Measurements from ENCODE around the gene GPR89B.
"Not testable (repeated sequence)": the region's sequence is repeated elsewhere in the genome, so short reads cannot be mapped to it uniquely, and the experiment has no call there.

DNA sequence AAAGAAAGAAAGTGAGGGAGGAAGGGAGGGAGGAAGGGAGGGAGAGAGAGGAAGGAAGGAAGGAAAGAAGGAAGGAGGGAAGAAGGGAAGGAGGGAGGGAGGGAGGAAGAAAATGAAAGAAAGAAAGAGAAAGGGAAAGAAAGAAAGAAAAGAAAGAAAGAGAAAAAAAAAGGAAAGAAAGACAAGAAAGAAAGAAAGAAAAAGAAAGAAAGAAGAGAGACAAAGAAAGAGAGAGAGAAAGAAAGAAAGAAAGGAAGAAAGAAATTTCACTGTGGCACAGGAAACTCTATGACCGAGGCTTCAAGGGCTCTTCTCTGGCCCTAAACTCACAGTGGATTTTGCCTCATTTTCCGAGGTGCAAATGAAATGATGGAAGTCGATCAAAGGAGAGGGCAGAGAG, 104.0 kb downstream of the GPR89B start:
- not testable (repeated sequence) for TF ChIP-seq POLR2A (IDR thresholded peaks at IDR 0.05)
- TF ChIP-seq, protein P1, sequence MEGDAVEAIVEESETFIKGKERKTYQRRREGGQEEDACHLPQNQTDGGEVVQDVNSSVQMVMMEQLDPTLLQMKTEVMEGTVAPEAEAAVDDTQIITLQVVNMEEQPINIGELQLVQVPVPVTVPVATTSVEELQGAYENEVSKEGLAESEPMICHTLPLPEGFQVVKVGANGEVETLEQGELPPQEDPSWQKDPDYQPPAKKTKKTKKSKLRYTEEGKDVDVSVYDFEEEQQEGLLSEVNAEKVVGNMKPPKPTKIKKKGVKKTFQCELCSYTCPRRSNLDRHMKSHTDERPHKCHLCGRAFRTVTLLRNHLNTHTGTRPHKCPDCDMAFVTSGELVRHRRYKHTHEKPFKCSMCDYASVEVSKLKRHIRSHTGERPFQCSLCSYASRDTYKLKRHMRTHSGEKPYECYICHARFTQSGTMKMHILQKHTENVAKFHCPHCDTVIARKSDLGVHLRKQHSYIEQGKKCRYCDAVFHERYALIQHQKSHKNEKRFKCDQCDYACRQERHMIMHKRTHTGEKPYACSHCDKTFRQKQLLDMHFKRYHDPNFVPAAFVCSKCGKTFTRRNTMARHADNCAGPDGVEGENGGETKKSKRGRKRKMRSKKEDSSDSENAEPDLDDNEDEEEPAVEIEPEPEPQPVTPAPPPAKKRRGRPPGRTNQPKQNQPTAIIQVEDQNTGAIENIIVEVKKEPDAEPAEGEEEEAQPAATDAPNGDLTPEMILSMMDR (IDR thresholded peaks at IDR 0.05): not testable (repeated sequence)
